ENCODE measurements around the gene SPPL3. TPM values are rescaled to one million over a fixed set of nuclear protein-coding genes. Genes with fewer than 3 reads are reported as not detected.

Gene SPPL3
- total and polyA plus RNA-seq, 2 experiments from 2014 or later, result 20.0 to 67.3 TPM

- peaks cover 57% of the 10 kb centered on the region for H4K20me1 ChIP-seq (ENCODE audit: insufficient read depth, poor library complexity, severe bottlenecking)
Measured at GRCh38 chr12:120879102-120879501, 25.1 kb downstream of the SPPL3 start.

GRCh38 chr12:120874547-120875245 is 29.5 kb downstream of the SPPL3 start:
- H3K79me2 ChIP-seq, result peaks cover 97% of the 10 kb centered on the region
- H2AFZ ChIP-seq, result no peak overlapping the region

More at GRCh38 chr12:120879102-120879501, 25.1 kb downstream of the SPPL3 start:
- Histone ChIP-seq H3K4me3 (no peak overlapping the region), H2AFZ (no peak overlapping the region), H3K4me2 (no peak overlapping the region), H3K36me3 (replicated peaks; ENCODE audit: insufficient read depth, low read depth) (no peaks in the 10 kb centered on the region), H3K4me1 (ENCODE audit: insufficient read depth) (peaks cover 6% of the 10 kb centered on the region), H3K79me2 (peaks cover 95% of the 10 kb centered on the region), H3K27ac (peak overlapping the region; percentile 2), H3K9me3 (ENCODE audit: low read depth) (no peaks in the 10 kb centered on the region), H3K27me3 (no peaks in the 10 kb centered on the region), H3K9me2 (replicated peaks; ENCODE audit: insufficient read depth) (no peaks in the 10 kb centered on the region)
- WGBS (ENCODE audit: low lambda C conversion rate, missing lambda C conversion rate), result 52% methylated on average over 3 of the region's 3 CpGs
- TF ChIP-seq EZH2 (IDR thresholded peaks at IDR 0.05; ENCODE audit: borderline replicate concordance), result no peak
- no peak for TF ChIP-seq CTCF (IDR thresholded peaks at IDR 0.05; ENCODE audit: poor library complexity)
- no peak for TF ChIP-seq EZH2phosphoT487 (IDR thresholded peaks at IDR 0.05; ENCODE audit: low read depth, severe bottlenecking, unreplicated experiment)
- peak; percentile 23 for DNase-seq (ENCODE audit: low spot score)

GRCh38 chr12:120873226-120873625 is 30.9 kb downstream of the SPPL3 start:
- Histone ChIP-seq H3K27ac (no peak overlapping the region), H3K4me2 (peak overlapping the region; percentile 51), H3K4me1 (ENCODE audit: insufficient read depth) (peaks cover 12% of the 10 kb centered on the region), H2AFZ (no peak overlapping the region), H3K4me3 (no peak overlapping the region), H3K79me2 (peaks cover 100% of the 10 kb centered on the region), H4K20me1 (ENCODE audit: insufficient read depth, poor library complexity, severe bottlenecking) (peaks cover 68% of the 10 kb centered on the region), H3K36me3 (replicated peaks; ENCODE audit: insufficient read depth, low read depth) (no peaks in the 10 kb centered on the region), H3K27me3 (no peaks in the 10 kb centered on the region), H3K9me2 (replicated peaks; ENCODE audit: insufficient read depth) (no peaks in the 10 kb centered on the region), H3K9me3 (ENCODE audit: low read depth) (no peaks in the 10 kb centered on the region)
- 85% methylated on average over 4 of the region's 4 CpGs for WGBS (ENCODE audit: low lambda C conversion rate, missing lambda C conversion rate)
- no peak for DNase-seq (ENCODE audit: low spot score)
- no peak for TF ChIP-seq EZH2phosphoT487 (IDR thresholded peaks at IDR 0.05; ENCODE audit: low read depth, severe bottlenecking, unreplicated experiment)
- TF ChIP-seq CTCF (IDR thresholded peaks at IDR 0.05; ENCODE audit: poor library complexity), result no peak
- no peak for TF ChIP-seq EZH2 (IDR thresholded peaks at IDR 0.05; ENCODE audit: borderline replicate concordance)

More at GRCh38 chr12:120874547-120875245, 29.5 kb downstream of the SPPL3 start:
- Histone ChIP-seq H3K27ac (no peak overlapping the region), H4K20me1 (ENCODE audit: insufficient read depth, poor library complexity, severe bottlenecking) (peaks cover 70% of the 10 kb centered on the region), H3K4me1 (ENCODE audit: insufficient read depth) (peaks cover 17% of the 10 kb centered on the region), H3K4me3 (no peak overlapping the region), H3K36me3 (replicated peaks; ENCODE audit: insufficient read depth, low read depth) (no peaks in the 10 kb centered on the region), H3K27me3 (no peaks in the 10 kb centered on the region), H3K9me2 (replicated peaks; ENCODE audit: insufficient read depth) (no peaks in the 10 kb centered on the region), H3K9me3 (ENCODE audit: low read depth) (no peaks in the 10 kb centered on the region), H3K4me2 (no peak overlapping the region)
- 95% methylated on average over 5 of the region's 5 CpGs for WGBS (ENCODE audit: low lambda C conversion rate, missing lambda C conversion rate)
- TF ChIP-seq CTCF (IDR thresholded peaks at IDR 0.05; ENCODE audit: poor library complexity) (no peak), EZH2phosphoT487 (IDR thresholded peaks at IDR 0.05; ENCODE audit: low read depth, severe bottlenecking, unreplicated experiment) (no peak)
- no peak for DNase-seq (ENCODE audit: low spot score)

Data from hepatocyte (in vitro differentiated cells).